GM19467 (cell line): Measurements from ENCODE around the gene RPL28.
"Not testable (repeated sequence)": the region's sequence is repeated elsewhere in the genome, so short reads cannot be mapped to it uniquely, and the experiment has no call there.

Experiments
- ATAC-seq: cut with Tn5 transposase; IDR thresholded peaks from one replicate; pipeline ENCODE4 v1.9.1; 2021; ENCODE audit warnings: mild to moderate bottlenecking, moderate library complexity; ENCODE audit not compliant: unreplicated experiment

RPL28 gene

GRCh38 chr19:55421281-55421680 is 35.5 kb downstream of the RPL28 start:
- ATAC-seq, result not testable (repeated sequence)

GRCh38 chr19:55423225-55424005 is 37.7 kb downstream of the RPL28 start:
- ATAC-seq, result no peak

GRCh38 chr19:55424518-55424917 is 38.8 kb downstream of the RPL28 start:
- no peak for ATAC-seq

- no peak for ATAC-seq
Measured at GRCh38 chr19:55426042-55426441, 40.3 kb downstream of the RPL28 start.

GRCh38 chr19:55431183-55431582 is 45.5 kb downstream of the RPL28 start:
- ATAC-seq, result no peak

- ATAC-seq, result no peak
Measured at GRCh38 chr19:55432241-55432959, 46.7 kb downstream of the RPL28 start.

- no peak for ATAC-seq
Measured at GRCh38 chr19:55433292-55433691, 47.6 kb downstream of the RPL28 start.

- ATAC-seq, result no peak
Measured at GRCh38 chr19:55434356-55434919, 48.7 kb downstream of the RPL28 start.

- ATAC-seq, result no peak
Measured at GRCh38 chr19:55435020-55435419, 49.3 kb downstream of the RPL28 start.

- ATAC-seq, result no peak
Measured at GRCh38 chr19:55436847-55437246, 51.1 kb downstream of the RPL28 start.

GRCh38 chr19:55437410-55437809 is 51.7 kb downstream of the RPL28 start:
- no peak for ATAC-seq

- no peak for ATAC-seq
Measured at GRCh38 chr19:55439052-55439451, 53.3 kb downstream of the RPL28 start.

- ATAC-seq, result no peak
Measured at GRCh38 chr19:55440411-55441105, 54.8 kb downstream of the RPL28 start.

GRCh38 chr19:55441319-55441691 is 55.6 kb downstream of the RPL28 start:
- no peak for ATAC-seq

GRCh38 chr19:55441692-55442321 is 56.1 kb downstream of the RPL28 start:
- ATAC-seq, result no peak

- ATAC-seq, result no peak
Measured at GRCh38 chr19:55442372-55442961, 56.7 kb downstream of the RPL28 start.

- no peak for ATAC-seq
Measured at GRCh38 chr19:55443045-55443823, 57.5 kb downstream of the RPL28 start, which contains the start of gene SHISA7. Gene SHISA7 (minus strand): TSS chr19:55443300. CDS start chr19:55442863, 437 bp downstream.

GRCh38 chr19:55443824-55444480 is 58.2 kb downstream of the RPL28 start:
- no peak for ATAC-seq

- ATAC-seq, result no peak
Measured at GRCh38 chr19:55444646-55445045, 58.9 kb downstream of the RPL28 start.
